Central memory CD8-positive, alpha-beta T cell (primary cell): ENCODE data around the gene PIK3R1.

Experiments used
- ATAC-seq: fragments of 150-1000 bp; cut with Tn5 transposase; replicated peaks from 2 replicates; pipeline ENCODE4 v1.10.0; 2022; ENCODE audit warnings: mild to moderate bottlenecking, moderate FRiP score, moderate number of reproducible peaks; ENCODE audit not compliant: poor library complexity, severe bottlenecking; ENCODE audit errors: extremely low read depth
- DNase-seq, 2 donors: peaks; one replicate each; pipeline ENCODE4 v3.0.0; 2021; ENCODE audit warnings: low spot score in 2 of 2
- H3K27ac Mint-ChIP-seq: one replicate; pipeline ENCODE4 v1.8.0; 2022; ENCODE audit warnings: low read depth, mild to moderate bottlenecking, moderate library complexity, mixed read lengths
- H3K27me3 Mint-ChIP-seq: one replicate; pipeline ENCODE4 v1.8.0; 2022; ENCODE audit warnings: mixed read lengths
- H3K36me3 Mint-ChIP-seq: one replicate; pipeline ENCODE4 v1.8.0; 2022; ENCODE audit warnings: mild to moderate bottlenecking, moderate library complexity, mixed read lengths; ENCODE audit not compliant: insufficient read depth
- H3K4me1 Mint-ChIP-seq: one replicate; pipeline ENCODE4 v1.8.0; 2022; ENCODE audit warnings: mixed read lengths
- H3K4me3 Mint-ChIP-seq: one replicate; pipeline ENCODE4 v1.8.0; 2022; ENCODE audit warnings: mild to moderate bottlenecking, moderate library complexity, mixed read lengths
- H3K9me3 Mint-ChIP-seq: one replicate; pipeline ENCODE4 v1.8.0; 2022; ENCODE audit warnings: mixed read lengths

PIK3R1 gene

GRCh38 chr5:68320413-68320986 is 104.9 kb downstream of the PIK3R1 start:
- Mint-ChIP-seq H3K27ac (no peak overlapping the region), H3K4me3 (no peak overlapping the region), H3K4me1 (peaks cover 12% of the 10 kb centered on the region), H3K36me3 (no peaks in the 10 kb centered on the region), H3K27me3 (peaks cover 13% of the 10 kb centered on the region), H3K9me3 (no peaks in the 10 kb centered on the region)
- ATAC-seq = no peak
- DNase-seq = no peak

- Mint-ChIP-seq H3K9me3 (no peaks in the 10 kb centered on the region), H3K4me3 (no peak overlapping the region), H3K27ac (no peak overlapping the region), H3K4me1 (peaks cover 8% of the 10 kb centered on the region), H3K36me3 (no peaks in the 10 kb centered on the region), H3K27me3 (peaks cover 26% of the 10 kb centered on the region)
- DNase-seq = no peak
- ATAC-seq = no peak
Observed at GRCh38 chr5:68325065-68325580, 109.6 kb downstream of the PIK3R1 start.

- Mint-ChIP-seq H3K4me3 (no peak overlapping the region), H3K27me3 (peaks cover 21% of the 10 kb centered on the region), H3K36me3 (no peaks in the 10 kb centered on the region), H3K27ac (no peak overlapping the region), H3K4me1 (peaks cover 7% of the 10 kb centered on the region), H3K9me3 (no peaks in the 10 kb centered on the region)
- ATAC-seq = no peak
- DNase-seq = no peak
Observed at GRCh38 chr5:68329554-68330255, 114.1 kb downstream of the PIK3R1 start.

- Mint-ChIP-seq H3K27ac (no peak overlapping the region), H3K4me3 (no peak overlapping the region), H3K36me3 (no peaks in the 10 kb centered on the region), H3K4me1 (no peaks in the 10 kb centered on the region), H3K9me3 (no peaks in the 10 kb centered on the region), H3K27me3 (peaks cover 12% of the 10 kb centered on the region)
- ATAC-seq (no peak), DNase-seq (no peak)
Observed at GRCh38 chr5:68330574-68330973, 115.0 kb downstream of the PIK3R1 start.

GRCh38 chr5:68331192-68332079 is 115.9 kb downstream of the PIK3R1 start:
- no peak for ATAC-seq
- Mint-ChIP-seq H3K27ac (no peak overlapping the region), H3K4me3 (no peak overlapping the region)

GRCh38 chr5:68332080-68332451 is 116.5 kb downstream of the PIK3R1 start:
- H3K4me3 Mint-ChIP-seq = no peak overlapping the region
- H3K27me3 Mint-ChIP-seq = peaks cover 11% of the 10 kb centered on the region
- no peaks in the 10 kb centered on the region for H3K9me3 Mint-ChIP-seq
- ATAC-seq (no peak), DNase-seq (no peak)
- no peaks in the 10 kb centered on the region for H3K4me1 Mint-ChIP-seq
- no peak overlapping the region for H3K27ac Mint-ChIP-seq
- no peaks in the 10 kb centered on the region for H3K36me3 Mint-ChIP-seq

More at GRCh38 chr5:68331192-68332079, 115.9 kb downstream of the PIK3R1 start:
- H3K9me3 Mint-ChIP-seq = no peaks in the 10 kb centered on the region
- no peak for DNase-seq
- no peaks in the 10 kb centered on the region for H3K4me1 Mint-ChIP-seq
- peaks cover 11% of the 10 kb centered on the region for H3K27me3 Mint-ChIP-seq
- no peaks in the 10 kb centered on the region for H3K36me3 Mint-ChIP-seq

GRCh38 chr5:68332556-68332955 is 117.0 kb downstream of the PIK3R1 start:
- ATAC-seq (no peak), DNase-seq (no peak)
- no peaks in the 10 kb centered on the region for H3K36me3 Mint-ChIP-seq
- peaks cover 8% of the 10 kb centered on the region for H3K27me3 Mint-ChIP-seq
- no peaks in the 10 kb centered on the region for H3K4me1 Mint-ChIP-seq
- H3K4me3 Mint-ChIP-seq = no peak overlapping the region
- no peak overlapping the region for H3K27ac Mint-ChIP-seq
- no peaks in the 10 kb centered on the region for H3K9me3 Mint-ChIP-seq

- Mint-ChIP-seq H3K9me3 (no peaks in the 10 kb centered on the region), H3K36me3 (no peaks in the 10 kb centered on the region), H3K27ac (no peak overlapping the region), H3K27me3 (no peaks in the 10 kb centered on the region), H3K4me1 (no peaks in the 10 kb centered on the region), H3K4me3 (no peak overlapping the region)
- ATAC-seq = no peak
- DNase-seq = no peak
Observed at GRCh38 chr5:68333649-68334552, 118.3 kb downstream of the PIK3R1 start.

- no peak for ATAC-seq
- no peaks in the 10 kb centered on the region for H3K4me1 Mint-ChIP-seq
- no peak overlapping the region for H3K27ac Mint-ChIP-seq
- no peak for DNase-seq
- H3K36me3 Mint-ChIP-seq = no peaks in the 10 kb centered on the region
- H3K9me3 Mint-ChIP-seq = no peaks in the 10 kb centered on the region
- H3K4me3 Mint-ChIP-seq = no peak overlapping the region
- H3K27me3 Mint-ChIP-seq = no peaks in the 10 kb centered on the region
Observed at GRCh38 chr5:68334553-68334886, 119.0 kb downstream of the PIK3R1 start.

- H3K27me3 Mint-ChIP-seq = no peaks in the 10 kb centered on the region
- no peak overlapping the region for H3K27ac Mint-ChIP-seq
- ATAC-seq (no peak), DNase-seq (no peak)
- no peaks in the 10 kb centered on the region for H3K4me1 Mint-ChIP-seq
- H3K9me3 Mint-ChIP-seq = no peaks in the 10 kb centered on the region
- H3K36me3 Mint-ChIP-seq = peaks cover 1% of the 10 kb centered on the region
- H3K4me3 Mint-ChIP-seq = no peak overlapping the region
Observed at GRCh38 chr5:68335075-68335474, 119.5 kb downstream of the PIK3R1 start.

GRCh38 chr5:68336200-68336599 is 120.6 kb downstream of the PIK3R1 start:
- H3K27ac Mint-ChIP-seq = no peak overlapping the region
- H3K9me3 Mint-ChIP-seq = no peaks in the 10 kb centered on the region
- H3K27me3 Mint-ChIP-seq = no peaks in the 10 kb centered on the region
- ATAC-seq (no peak), DNase-seq (no peak)
- H3K36me3 Mint-ChIP-seq = peaks cover 3% of the 10 kb centered on the region
- H3K4me3 Mint-ChIP-seq = no peak overlapping the region
- no peaks in the 10 kb centered on the region for H3K4me1 Mint-ChIP-seq

- no peaks in the 10 kb centered on the region for H3K27me3 Mint-ChIP-seq
Observed at GRCh38 chr5:68337235-68337634, 121.7 kb downstream of the PIK3R1 start.

More at GRCh38 chr5:68337235-68337634, 121.7 kb downstream of the PIK3R1 start:
- DNase-seq (no peak), ATAC-seq (no peak)
- Mint-ChIP-seq H3K27ac (no peak overlapping the region), H3K9me3 (no peaks in the 10 kb centered on the region), H3K36me3 (peaks cover 3% of the 10 kb centered on the region), H3K4me1 (no peaks in the 10 kb centered on the region), H3K4me3 (no peak overlapping the region)
